Measurements from ENCODE around the gene CEP112.

Gene CEP112

DNA sequence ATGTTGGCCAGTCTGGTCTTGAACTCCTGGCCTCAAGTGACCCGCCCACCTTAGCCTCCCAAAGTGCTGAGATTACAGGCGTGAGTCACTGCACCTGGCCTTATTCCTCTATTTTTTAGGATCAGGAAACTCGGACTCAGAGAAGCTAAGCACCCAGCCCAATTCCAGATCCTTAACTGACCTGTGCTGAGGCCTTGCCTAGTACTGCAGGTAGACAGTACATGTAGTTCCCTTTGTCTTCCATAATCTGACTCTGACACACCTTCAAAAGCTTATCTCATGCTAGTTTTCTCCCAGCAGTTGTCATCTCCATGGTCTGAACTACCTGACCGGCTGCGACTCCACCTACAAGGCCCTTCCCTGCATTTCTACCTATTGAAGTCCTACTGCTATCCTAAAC, 564.8 kb downstream of the CEP112 start:
- DNase-seq (ENCODE audit: low spot score), result no peak

GRCh38 chr17:65626451-65626850, 565.5 kb downstream of the CEP112 start:
- ChIA-PET POLR2A (ENCODE audit: low non-redundant PET) (no interaction called here), CTCF (no interaction called here)

More for the DNA sequence above, 564.8 kb downstream of the CEP112 start:
- ChIA-PET CTCF (no interaction called here), POLR2A (ENCODE audit: low non-redundant PET) (no interaction called here)
- no peak for TF ChIP-seq CTCF (conservative IDR thresholded peaks at IDR 0.05; ENCODE audit: low read depth)
- H3K27ac ChIP-seq, result no peak overlapping the region

GRCh38 chr17:65618516-65618915, 573.4 kb downstream of the CEP112 start:
- ChIA-PET CTCF (interaction anchor here (0.6 to 0.9 kb wide), 3 partner anchors 33 to 733 kb away, joined by 3 to 4 read pairs (median 4); no protein-coding TSS in a partner anchor), POLR2A (ENCODE audit: low non-redundant PET) (no interaction called here)
- no peak overlapping the region for H3K27ac ChIP-seq
- TF ChIP-seq CTCF (conservative IDR thresholded peaks at IDR 0.05; ENCODE audit: low read depth), result no peak
- no peak for DNase-seq (ENCODE audit: low spot score)

More at GRCh38 chr17:65626451-65626850, 565.5 kb downstream of the CEP112 start:
- TF ChIP-seq CTCF (conservative IDR thresholded peaks at IDR 0.05; ENCODE audit: low read depth), result no peak
- H3K27ac ChIP-seq, result no peak overlapping the region
- no peak for DNase-seq (ENCODE audit: low spot score)

GRCh38 chr17:65617496-65617895, 574.4 kb downstream of the CEP112 start:
- ChIA-PET POLR2A (ENCODE audit: low non-redundant PET) (no interaction called here), CTCF (interaction anchor here (0.8 kb wide), 1 partner anchor 12 kb away, joined by 4 read pairs; no protein-coding TSS in a partner anchor)
- no peak for TF ChIP-seq CTCF (conservative IDR thresholded peaks at IDR 0.05; ENCODE audit: low read depth)
- no peak for DNase-seq (ENCODE audit: low spot score)
- H3K27ac ChIP-seq, result no peak overlapping the region

GRCh38 chr17:65609749-65610148, 582.2 kb downstream of the CEP112 start:
- CTCF ChIA-PET, result no interaction called here
- POLR2A ChIA-PET (ENCODE audit: low non-redundant PET), result no interaction called here
- no peak overlapping the region for H3K27ac ChIP-seq
- TF ChIP-seq CTCF (conservative IDR thresholded peaks at IDR 0.05; ENCODE audit: low read depth), result no peak
- DNase-seq (ENCODE audit: low spot score), result no peak

- no peak for TF ChIP-seq CTCF (conservative IDR thresholded peaks at IDR 0.05; ENCODE audit: low read depth)
- no peak for DNase-seq (ENCODE audit: low spot score)
- POLR2A ChIA-PET (ENCODE audit: low non-redundant PET), result no interaction called here
- CTCF ChIA-PET, result no interaction called here
- no peak overlapping the region for H3K27ac ChIP-seq
Measured at GRCh38 chr17:65609286-65609685, 582.6 kb downstream of the CEP112 start.

- ChIA-PET CTCF (interaction anchor here (0.6 to 0.7 kb wide), 2 partner anchors 45 to 78 kb away, joined by 3 to 6 read pairs; no protein-coding TSS in a partner anchor), POLR2A (ENCODE audit: low non-redundant PET) (no interaction called here)
- no peak for TF ChIP-seq CTCF (conservative IDR thresholded peaks at IDR 0.05; ENCODE audit: low read depth)
- DNase-seq (ENCODE audit: low spot score), result no peak
- no peak overlapping the region for H3K27ac ChIP-seq
Measured at GRCh38 chr17:65604070-65604469, 587.9 kb downstream of the CEP112 start.
